IMR-90 (cell line): ENCODE data around the gene SLC22A15. TPM values are rescaled to one million over a fixed set of nuclear protein-coding genes. Genes with fewer than 3 reads are reported as not detected.

Experiments
- ATAC-seq: fragments of 200-7000 bp; cut with Tn5 transposase; 2 replicates; pipeline ENCODE4 v1.9.1; 2020; ENCODE audit warnings: low read depth, mild to moderate bottlenecking, moderate library complexity
- BruUV-seq: library from RNA; stranded (reverse); fragments of 400-500 nt; replicated peaks from 2 replicates; lab custom pipeline; 2021; lab: Mats Ljungman, UMichigan
- CTCF ChIA-PET: fragments of 300-600 bp; formaldehyde crosslinking; extraction: SDS; loops from one replicate; lab custom pipeline; 2021; ENCODE audit warnings: antibody characterized with exemption; lab: Yijun Ruan, JAX
- POLR2A ChIA-PET: fragments of 300-600 bp; sonication (Branson Sonifier 250); formaldehyde crosslinking; loops from one replicate; lab custom pipeline; 2022; ENCODE audit warnings: antibody characterized with exemption; ENCODE audit not compliant: unreplicated experiment; lab: Charles Lee
- DNase-seq: peaks from one replicate; pipeline ENCODE4 v3.0.0; 2013
- H2AFZ ChIP-seq: replicated peaks from 2 replicates; pipeline ENCODE3; 2013; ENCODE audit warnings: low read length, mild to moderate bottlenecking; ENCODE audit not compliant: poor library complexity
- H2AK5ac ChIP-seq: 2 replicates; pipeline ENCODE4 v1.6.1; 2013; ENCODE audit warnings: low read depth, low read length, inconsistent platforms
- H2AK9ac ChIP-seq: replicated peaks from 2 replicates; pipeline ENCODE3; 2013; ENCODE audit warnings: mild to moderate bottlenecking, low read depth, low read length, moderate library complexity; ENCODE audit not compliant: poor library complexity
- H2BK120ac ChIP-seq: 2 replicates; pipeline ENCODE4 v1.6.1; 2013; ENCODE audit warnings: low read depth, low read length, inconsistent platforms
- H2BK15ac ChIP-seq: 3 replicates; pipeline ENCODE4 v1.6.1; 2013; ENCODE audit warnings: low read depth, low read length, inconsistent platforms
- H2BK20ac ChIP-seq: 2 replicates; pipeline ENCODE4 v1.6.1; 2013; ENCODE audit warnings: low read depth, mild to moderate bottlenecking, inconsistent platforms, low read length, moderate library complexity
- H2BK5ac ChIP-seq: 2 replicates; pipeline ENCODE4 v1.6.1; 2013; ENCODE audit warnings: mild to moderate bottlenecking, low read depth, low read length, inconsistent platforms; ENCODE audit not compliant: poor library complexity, severe bottlenecking
- H3K14ac ChIP-seq: replicated peaks from 2 replicates; pipeline ENCODE4 v1.6.1; 2013; ENCODE audit warnings: low read depth, low read length, inconsistent platforms
- H3K18ac ChIP-seq: 2 replicates; pipeline ENCODE4 v1.6.1; 2013; ENCODE audit warnings: low read depth, low read length, control low read depth
- H3K23ac ChIP-seq: 2 replicates; pipeline ENCODE4 v1.6.1; 2013; ENCODE audit warnings: low read depth, low read length, inconsistent platforms
- H3K27ac ChIP-seq: 2 replicates; pipeline ENCODE4 v1.5.1; 2013; ENCODE audit warnings: mild to moderate bottlenecking, control low read depth, low read length; ENCODE audit not compliant: insufficient read depth
- H3K27me3 ChIP-seq: 2 replicates; pipeline ENCODE4 v1.6.1; 2013; ENCODE audit warnings: low read length; ENCODE audit not compliant: control insufficient read depth, insufficient read depth
- H3K36me3 ChIP-seq: 2 replicates; pipeline ENCODE4 v1.6.1; 2013; ENCODE audit warnings: low read length, mixed read lengths; ENCODE audit not compliant: control insufficient read depth, insufficient read depth
- H3K4ac ChIP-seq: 2 replicates; pipeline ENCODE4 v1.6.1; 2013; ENCODE audit warnings: low read depth, low read length, inconsistent platforms
- H3K4me1 ChIP-seq: 2 replicates; pipeline ENCODE4 v1.6.1; 2013; ENCODE audit warnings: low read length, mixed read lengths; ENCODE audit not compliant: control insufficient read depth, insufficient read depth
- H3K4me2 ChIP-seq: 2 replicates; pipeline ENCODE4 v1.6.1; 2013; ENCODE audit warnings: low read depth, mild to moderate bottlenecking, control low read depth, low read length, moderate library complexity
- H3K4me3 ChIP-seq: 2 replicates; pipeline ENCODE4 v1.5.1; 2013; ENCODE audit warnings: low read depth, mild to moderate bottlenecking, control low read depth, low read length, moderate library complexity; ENCODE audit not compliant: insufficient read depth
- H3K56ac ChIP-seq: 2 replicates; pipeline ENCODE4 v1.6.1; 2013; ENCODE audit warnings: low read length, inconsistent platforms; ENCODE audit not compliant: insufficient read depth; ENCODE audit errors: extremely low read depth
- H3K79me1 ChIP-seq, 2 experiments: 2 replicates each; pipeline ENCODE4 v1.6.1; 2013; ENCODE audit warnings: low read length in 2 of 2, inconsistent platforms in 1 of 2, low read depth in 1 of 2
- H3K9ac ChIP-seq: 2 replicates; pipeline ENCODE4 v1.6.1; 2013; ENCODE audit warnings: low read depth, low read length, control low read depth
- H3K9me1 ChIP-seq: 2 replicates; pipeline ENCODE4 v1.6.1; 2013; ENCODE audit warnings: low read length, inconsistent platforms; ENCODE audit not compliant: insufficient read depth
- H3K9me3 ChIP-seq: 2 replicates; pipeline ENCODE4 v1.6.1; 2013; ENCODE audit warnings: low read length; ENCODE audit not compliant: control insufficient read depth, insufficient read depth
- H4K20me1 ChIP-seq: 2 replicates; pipeline ENCODE4 v1.6.1; 2013; ENCODE audit warnings: low read length, inconsistent platforms; ENCODE audit not compliant: insufficient read depth
- H4K5ac ChIP-seq: 2 replicates; pipeline ENCODE4 v1.6.1; 2013; ENCODE audit warnings: mild to moderate bottlenecking, low read depth, low read length, control low read depth
- H4K8ac ChIP-seq, 2 experiments: 2 replicates each; pipeline ENCODE4 v1.6.1; 2013; ENCODE audit warnings: low read depth in 2 of 2, low read length in 2 of 2, control low read depth in 1 of 2, inconsistent platforms in 1 of 2
- H4K91ac ChIP-seq: 2 replicates; pipeline ENCODE4 v1.6.1; 2013; ENCODE audit warnings: low read depth, low read length, inconsistent platforms; ENCODE audit not compliant: insufficient read depth
- CEBPB ChIP-seq: IDR thresholded peaks from 2 replicates; pipeline ENCODE4 v1.6.1; 2012; ENCODE audit warnings: low read depth, low read length, improper control_type of control experiment
- FOS ChIP-seq: fragments of 150-350 bp; IDR thresholded peaks from 2 replicates; pipeline ENCODE4 v1.6.1; 2016; ENCODE audit warnings: low read depth, low read length
- MAFK ChIP-seq: IDR thresholded peaks from 2 replicates; pipeline ENCODE4 v1.6.1; 2012; ENCODE audit warnings: low read depth, low read length, improper control_type of control experiment
- MAZ ChIP-seq: IDR thresholded peaks from 2 replicates; pipeline ENCODE4 v1.6.1; 2012; ENCODE audit warnings: low read depth, mild to moderate bottlenecking, low read length, improper control_type of control experiment, moderate library complexity, borderline replicate concordance
- MXI1 ChIP-seq: IDR thresholded peaks from 2 replicates; pipeline ENCODE4 v1.6.1; 2012; ENCODE audit warnings: low read depth, mild to moderate bottlenecking, low read length, moderate library complexity, borderline replicate concordance
- NFE2L2 ChIP-seq: fragments of 150-350 bp; IDR thresholded peaks from 2 replicates; pipeline ENCODE4 v1.6.1; 2016; ENCODE audit warnings: low read depth, mild to moderate bottlenecking, low read length
- POLR2A ChIP-seq: IDR thresholded peaks from 2 replicates; pipeline ENCODE4 v1.6.1; 2012; ENCODE audit warnings: mild to moderate bottlenecking, low read depth, low read length
- RCOR1 ChIP-seq: IDR thresholded peaks from 2 replicates; pipeline ENCODE4 v1.6.1; 2012; ENCODE audit warnings: mild to moderate bottlenecking, low read length, improper control_type of control experiment; ENCODE audit not compliant: insufficient replicate concordance
- RFX5 ChIP-seq: IDR thresholded peaks from 2 replicates; pipeline ENCODE4 v1.8.0; 2012; ENCODE audit warnings: low read depth, mild to moderate bottlenecking, low read length, moderate library complexity
- SMC3 ChIP-seq: fragments of 150-350 bp; IDR thresholded peaks from 2 replicates; pipeline ENCODE4 v1.6.1; 2016; ENCODE audit warnings: low read depth, mild to moderate bottlenecking, antibody characterized with exemption, low read length, moderate library complexity
- WGBS, 2 experiments: methylation state at CpG; one replicate each; pipeline versions ENCODE4 v1.1.5 to v1.1.7; 2013; ENCODE audit warnings: missing lambda C conversion rate in 2 of 2; ENCODE audit not compliant: insufficient read length in 1 of 2; ENCODE audit errors: extremely low coverage in 2 of 2; 5-methylcytosine and 5-hydroxymethylcytosine counted together
- dilution Hi-C: fragments of 300-500 bp; cut with HindIII; formaldehyde crosslinking; loops from one replicate; pipeline ENCODE4 v1.14.3; 2018; ENCODE audit warnings: low sequenced_read_pairs; ENCODE audit not compliant: unreplicated experiment
- in situ Hi-C: fragments of 300-500 bp; cut with MboI; formaldehyde crosslinking; loops from 3 replicates; pipeline ENCODE4 v1.14.3; 2019; ENCODE audit warnings: low sequenced_read_pairs, inconsistent platforms, mixed read lengths
- intact Hi-C: fragments of 100-400 bp; cut with micrococcal nuclease; formaldehyde crosslinking; loops from 2 replicates; pipeline ENCODE4 v1.10.0; 2022
- polyA plus RNA-seq, 3 experiments: library from polyadenylated mRNA; depleted of rRNA; stranded (reverse); fragments of >200 nt; gene quantifications; 2 replicates each; pipeline ENCODE4 v1.2.3, GENCODE V29; 2012; ENCODE audit warnings: low replicate concordance in 1 of 3
- total RNA-seq: library from RNA; depleted of rRNA; stranded (reverse); fragments of >200 nt; gene quantifications from 2 replicates; pipeline ENCODE4 v1.2.3, GENCODE V29; 2012
- TF ChIP-seq, protein P1 (sequence below): conservative IDR thresholded peaks from 2 replicates; pipeline ENCODE4 v1.5.1; 2012; ENCODE audit warnings: mild to moderate bottlenecking, low read depth, low read length, improper control_type of control experiment
- TF ChIP-seq, protein P2 (sequence below): fragments of 150-350 bp; IDR thresholded peaks from 2 replicates; pipeline ENCODE4 v1.6.1; 2017; ENCODE audit warnings: mild to moderate bottlenecking, antibody characterized with exemption, low read length, low read depth
- TF ChIP-seq, protein P3 (sequence below): fragments of 150-350 bp; IDR thresholded peaks from 2 replicates; pipeline ENCODE4 v1.6.1; 2016; ENCODE audit warnings: low read depth, mild to moderate bottlenecking, low read length, moderate library complexity, borderline replicate concordance

SLC22A15 gene
- total and polyA plus RNA-seq, 2 of the 4 experiments (the other 2 are of a cell fraction) = under 0.01 to 0.02 TPM

DNA sequence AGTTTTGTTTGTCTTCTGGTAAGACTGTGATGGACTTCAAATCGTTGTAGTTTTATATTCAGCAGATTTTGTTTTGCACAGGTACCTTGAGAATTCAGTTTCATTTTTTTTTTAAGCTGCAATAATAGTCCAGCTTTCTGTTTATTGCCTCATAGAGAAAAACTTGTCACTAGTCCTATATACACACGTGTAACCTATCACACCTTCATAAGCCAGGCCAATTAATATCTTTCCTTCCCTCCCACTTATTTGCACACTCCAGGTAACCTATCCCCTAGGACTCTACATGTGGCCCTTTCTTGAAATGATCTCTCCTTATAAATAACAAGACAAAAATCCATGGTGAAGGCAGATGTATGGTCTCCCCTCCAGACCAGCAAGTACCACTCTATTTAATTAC is 62.4 kb downstream of the SLC22A15 start:
- intact Hi-C loops = no loop called here
- Histone ChIP-seq H4K20me1 (no peaks in the 10 kb centered on the region), H3K18ac (no peak overlapping the region), H3K27ac (no peak overlapping the region), H3K4me3 (no peak overlapping the region), H2AFZ (no peak overlapping the region), H2BK15ac (no peak overlapping the region), H3K56ac (no peak overlapping the region), H4K8ac (no peak overlapping the region), H2AK9ac (no peak overlapping the region), H3K23ac (no peak overlapping the region), H4K91ac (no peak overlapping the region), H4K5ac (no peak overlapping the region), H3K9me1 (no peaks in the 10 kb centered on the region), H3K27me3 (no peaks in the 10 kb centered on the region; the same call in 1 of the 2 replicates), H3K36me3 (no peaks in the 10 kb centered on the region), H3K4ac (no peak overlapping the region), H3K9me3 (no peaks in the 10 kb centered on the region), H3K4me1 (no peaks in the 10 kb centered on the region), H2AK5ac (no peak overlapping the region), H3K4me2 (no peak overlapping the region), H2BK20ac (no peak overlapping the region), H3K14ac (no peak overlapping the region), H3K79me1 (no peaks in the 10 kb centered on the region), H3K9ac (no peak overlapping the region), H2BK5ac (no peak overlapping the region), H2BK120ac (no peak overlapping the region)
- DNase-seq = no peak
- no TSS peak for BruUV-seq
- WGBS, 2 experiments = no CpG with 5 or more reads among the region's 2 CpGs
- ChIA-PET POLR2A (no interaction called here), CTCF (interaction anchor here (1.3 kb wide), 1 partner anchor 13 kb away, joined by 3 read pairs; no protein-coding TSS in a partner anchor)
- dilution Hi-C loops = no loop called here
- in situ Hi-C loops = no loop called here
- no peak for TF ChIP-seq POLR2A
- TF ChIP-seq SMC3 = no peak
- no peak for TF ChIP-seq MXI1
- TF ChIP-seq, protein P1, sequence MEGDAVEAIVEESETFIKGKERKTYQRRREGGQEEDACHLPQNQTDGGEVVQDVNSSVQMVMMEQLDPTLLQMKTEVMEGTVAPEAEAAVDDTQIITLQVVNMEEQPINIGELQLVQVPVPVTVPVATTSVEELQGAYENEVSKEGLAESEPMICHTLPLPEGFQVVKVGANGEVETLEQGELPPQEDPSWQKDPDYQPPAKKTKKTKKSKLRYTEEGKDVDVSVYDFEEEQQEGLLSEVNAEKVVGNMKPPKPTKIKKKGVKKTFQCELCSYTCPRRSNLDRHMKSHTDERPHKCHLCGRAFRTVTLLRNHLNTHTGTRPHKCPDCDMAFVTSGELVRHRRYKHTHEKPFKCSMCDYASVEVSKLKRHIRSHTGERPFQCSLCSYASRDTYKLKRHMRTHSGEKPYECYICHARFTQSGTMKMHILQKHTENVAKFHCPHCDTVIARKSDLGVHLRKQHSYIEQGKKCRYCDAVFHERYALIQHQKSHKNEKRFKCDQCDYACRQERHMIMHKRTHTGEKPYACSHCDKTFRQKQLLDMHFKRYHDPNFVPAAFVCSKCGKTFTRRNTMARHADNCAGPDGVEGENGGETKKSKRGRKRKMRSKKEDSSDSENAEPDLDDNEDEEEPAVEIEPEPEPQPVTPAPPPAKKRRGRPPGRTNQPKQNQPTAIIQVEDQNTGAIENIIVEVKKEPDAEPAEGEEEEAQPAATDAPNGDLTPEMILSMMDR = no peak
- TF ChIP-seq CEBPB = no peak
- TF ChIP-seq NFE2L2 = no peak
- TF ChIP-seq, protein P2, sequence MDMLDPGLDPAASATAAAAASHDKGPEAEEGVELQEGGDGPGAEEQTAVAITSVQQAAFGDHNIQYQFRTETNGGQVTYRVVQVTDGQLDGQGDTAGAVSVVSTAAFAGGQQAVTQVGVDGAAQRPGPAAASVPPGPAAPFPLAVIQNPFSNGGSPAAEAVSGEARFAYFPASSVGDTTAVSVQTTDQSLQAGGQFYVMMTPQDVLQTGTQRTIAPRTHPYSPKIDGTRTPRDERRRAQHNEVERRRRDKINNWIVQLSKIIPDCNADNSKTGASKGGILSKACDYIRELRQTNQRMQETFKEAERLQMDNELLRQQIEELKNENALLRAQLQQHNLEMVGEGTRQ = no peak
- TF ChIP-seq RCOR1 = no peak
- no peak for TF ChIP-seq RFX5
- TF ChIP-seq, protein P3, sequence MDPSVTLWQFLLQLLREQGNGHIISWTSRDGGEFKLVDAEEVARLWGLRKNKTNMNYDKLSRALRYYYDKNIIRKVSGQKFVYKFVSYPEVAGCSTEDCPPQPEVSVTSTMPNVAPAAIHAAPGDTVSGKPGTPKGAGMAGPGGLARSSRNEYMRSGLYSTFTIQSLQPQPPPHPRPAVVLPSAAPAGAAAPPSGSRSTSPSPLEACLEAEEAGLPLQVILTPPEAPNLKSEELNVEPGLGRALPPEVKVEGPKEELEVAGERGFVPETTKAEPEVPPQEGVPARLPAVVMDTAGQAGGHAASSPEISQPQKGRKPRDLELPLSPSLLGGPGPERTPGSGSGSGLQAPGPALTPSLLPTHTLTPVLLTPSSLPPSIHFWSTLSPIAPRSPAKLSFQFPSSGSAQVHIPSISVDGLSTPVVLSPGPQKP = no peak
- TF ChIP-seq MAFK = no peak
- no peak for TF ChIP-seq FOS
- TF ChIP-seq MAZ = no peak
- ATAC-seq = no peak
